Stimulated activated CD4-positive, alpha-beta T cell treated with anti-CD3 and anti-CD28 coated beads, Interleukin-12 subunit alpha, Interleukin-12 subunit beta, amount 100 ng/mL, for 24 hours (primary cell): ENCODE data around the gene SLC7A11.
"Not testable (repeated sequence)": the region's sequence is repeated elsewhere in the genome, so short reads cannot be mapped to it uniquely, and the experiment has no call there.

ENCODE experiments used
- DNase-seq, 2 experiments: peaks; one replicate each; pipeline ENCODE4 v3.0.0-alpha.2; 2020; ENCODE audit warnings: low read depth in 2 of 2

SLC7A11 gene

DNA sequence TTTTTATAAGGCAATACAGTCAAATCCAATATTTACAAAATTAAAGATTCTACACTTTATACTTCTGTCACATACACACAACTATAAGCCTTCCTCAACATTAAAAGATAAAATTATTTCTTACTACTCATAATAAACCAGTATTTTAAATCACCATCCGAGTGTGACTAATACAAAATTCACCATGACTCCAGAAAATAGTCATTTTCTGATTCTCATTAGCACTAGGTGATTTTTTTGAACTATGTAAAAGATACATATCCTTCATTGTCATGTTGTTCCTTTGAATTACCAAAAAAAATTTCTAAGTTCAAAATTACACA lies 646 bp upstream of the SLC7A11 start:
- DNase-seq = no peak

DNA sequence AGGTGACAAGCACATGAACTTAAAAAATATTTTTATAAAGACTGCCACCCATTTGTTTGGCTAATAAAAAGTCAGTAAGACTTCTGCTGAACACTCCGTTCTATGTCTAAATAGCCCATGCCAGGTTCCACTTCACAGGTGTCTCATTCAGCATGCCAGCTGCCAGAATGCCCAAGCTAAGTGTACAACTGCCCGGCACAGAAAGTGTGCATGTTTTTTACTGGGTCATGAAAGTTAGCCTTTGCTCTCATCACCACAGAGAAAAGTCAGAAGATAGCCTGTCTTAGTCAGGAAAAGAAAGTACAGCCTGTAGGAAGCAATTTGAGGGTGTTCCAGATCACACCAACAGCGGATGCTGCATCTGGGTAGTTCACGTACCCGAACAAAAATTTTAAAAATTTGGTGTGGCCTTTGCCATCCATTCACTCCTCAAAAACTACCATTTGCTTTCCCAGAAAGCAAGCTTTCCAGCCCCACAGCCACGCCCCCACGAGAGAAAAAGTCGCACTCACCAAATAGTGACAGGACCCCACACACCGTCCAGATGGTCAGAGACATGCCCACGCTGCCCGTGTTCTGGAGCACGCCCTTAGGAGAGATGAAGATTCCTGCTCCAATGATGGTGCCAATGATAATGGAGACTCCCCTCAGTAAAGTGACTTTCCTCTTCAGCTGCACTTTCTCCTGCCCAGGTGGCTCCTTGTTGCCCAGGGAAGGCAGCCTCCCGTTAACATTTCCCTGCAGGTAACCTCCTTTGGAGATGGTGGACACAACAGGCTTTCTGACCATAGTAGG lies 671 bp downstream of the SLC7A11 start:
- no peak for DNase-seq

DNA sequence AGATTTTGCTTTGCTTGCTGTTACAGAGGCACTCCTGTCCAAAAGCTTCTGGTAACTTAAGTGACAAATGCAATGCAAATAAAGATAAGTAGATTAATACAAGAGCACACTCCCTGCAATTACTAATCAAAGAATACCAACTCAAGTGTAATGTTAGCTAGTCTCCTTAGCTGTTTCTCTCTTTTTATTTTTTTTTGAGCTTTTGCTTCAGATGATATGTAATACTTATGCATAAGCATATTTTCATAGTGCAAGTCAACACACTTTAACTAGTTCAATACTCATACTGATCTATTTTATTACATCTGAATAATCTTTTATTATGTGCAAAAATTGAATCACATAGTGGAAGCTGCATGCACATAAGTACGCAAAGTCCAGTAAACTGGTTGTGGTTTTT lies 2.7 kb downstream of the SLC7A11 start:
- DNase-seq = no peak

DNA sequence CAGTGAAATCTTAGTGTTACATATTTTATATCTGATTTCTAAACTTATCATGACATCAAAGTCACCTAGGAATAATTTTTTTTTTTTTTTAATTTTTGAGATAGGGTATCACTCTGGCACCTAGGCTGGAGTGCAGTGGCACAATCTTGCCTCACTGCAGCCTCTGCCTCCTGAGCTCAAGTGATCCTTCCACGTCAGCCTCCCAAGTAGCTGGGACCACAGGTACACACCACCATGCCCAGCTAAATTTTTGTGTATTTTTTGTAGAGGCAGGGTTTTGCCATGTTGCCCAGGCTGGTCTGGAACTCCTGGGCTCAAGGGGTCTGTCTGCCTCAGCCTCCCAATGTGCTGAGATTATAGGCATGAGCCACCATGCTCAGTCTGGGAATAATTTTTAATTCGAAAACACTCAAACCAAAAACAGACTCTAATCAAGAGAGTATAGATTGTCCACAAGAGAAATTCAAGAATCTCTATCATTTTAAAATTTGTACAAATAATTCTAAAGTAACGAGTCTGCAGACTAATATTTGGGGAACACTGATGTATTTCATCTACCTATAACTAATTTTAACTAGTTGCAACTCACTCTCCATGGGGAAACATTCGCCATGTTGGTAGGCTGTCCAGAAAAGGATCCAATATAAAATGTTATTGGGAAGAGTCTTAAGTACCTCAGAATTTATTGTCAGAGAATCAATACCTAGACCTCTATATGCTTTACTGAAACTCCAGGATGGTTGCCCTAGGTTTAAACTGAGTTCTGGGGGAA lies 3.4 kb downstream of the SLC7A11 start:
- no peak for DNase-seq

DNA sequence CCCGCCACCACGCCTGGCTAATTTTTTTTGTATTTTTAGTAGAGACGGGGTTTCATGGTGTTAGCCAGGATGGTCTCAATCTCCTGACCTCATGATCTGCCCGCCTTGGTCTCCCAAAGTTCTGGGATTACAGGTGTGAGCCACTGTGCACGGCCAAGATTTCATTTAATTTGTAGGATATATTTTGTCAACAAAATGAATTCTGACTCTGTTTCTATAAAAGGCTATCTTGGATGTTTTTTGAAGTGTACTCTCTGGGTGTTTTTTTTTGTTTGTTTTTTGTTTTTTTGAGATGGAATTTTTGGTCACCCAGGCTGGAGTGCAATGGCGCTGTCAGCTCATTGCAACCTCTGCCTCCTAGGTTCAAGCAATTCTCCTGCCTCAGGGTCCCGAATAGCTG lies 5.0 kb downstream of the SLC7A11 start:
- DNase-seq = not testable (repeated sequence)

DNA sequence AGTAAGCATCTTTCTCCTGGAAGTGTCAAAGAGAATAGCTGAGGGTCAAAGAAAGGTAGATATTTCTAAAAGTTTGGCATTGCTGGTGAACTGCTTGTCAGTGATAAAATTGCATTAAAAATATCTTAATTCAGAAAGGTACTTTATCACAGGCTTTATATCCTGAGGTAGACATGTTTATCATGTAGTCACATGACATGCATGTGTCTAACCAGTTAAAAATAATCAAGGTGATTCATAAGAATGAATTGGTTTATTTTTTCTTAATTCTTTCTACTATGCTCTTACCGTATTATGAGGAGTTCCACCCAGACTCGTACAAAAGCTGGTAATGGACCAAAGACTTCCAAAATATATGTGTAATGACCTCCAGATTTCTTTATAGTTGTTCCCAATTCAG lies 6.1 kb downstream of the SLC7A11 start:
- no peak for DNase-seq

DNA sequence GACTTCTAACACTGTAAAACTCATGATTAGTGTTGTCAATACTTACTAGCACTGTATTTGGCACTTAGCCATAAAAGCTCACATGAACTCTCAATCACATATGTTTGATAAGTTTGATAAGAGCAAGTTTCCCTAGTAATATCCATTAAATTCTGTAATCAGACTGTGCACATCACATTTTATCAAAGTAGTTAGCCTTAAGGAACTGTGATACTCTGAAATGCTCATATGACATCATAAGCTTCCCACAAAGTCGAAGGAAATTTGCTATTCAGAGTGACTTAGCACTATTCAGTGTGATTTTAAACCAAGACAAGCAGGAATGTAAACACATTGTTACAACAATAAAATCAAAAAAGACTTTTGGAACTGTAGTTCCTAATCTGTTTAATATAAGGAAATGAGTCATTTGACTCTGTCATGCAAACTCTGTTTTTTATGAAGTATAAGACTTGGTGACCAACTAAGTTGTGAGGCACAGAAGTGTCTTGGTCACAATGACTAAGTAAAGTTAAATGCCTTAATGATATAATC lies 6.7 kb downstream of the SLC7A11 start:
- DNase-seq = no peak

DNA sequence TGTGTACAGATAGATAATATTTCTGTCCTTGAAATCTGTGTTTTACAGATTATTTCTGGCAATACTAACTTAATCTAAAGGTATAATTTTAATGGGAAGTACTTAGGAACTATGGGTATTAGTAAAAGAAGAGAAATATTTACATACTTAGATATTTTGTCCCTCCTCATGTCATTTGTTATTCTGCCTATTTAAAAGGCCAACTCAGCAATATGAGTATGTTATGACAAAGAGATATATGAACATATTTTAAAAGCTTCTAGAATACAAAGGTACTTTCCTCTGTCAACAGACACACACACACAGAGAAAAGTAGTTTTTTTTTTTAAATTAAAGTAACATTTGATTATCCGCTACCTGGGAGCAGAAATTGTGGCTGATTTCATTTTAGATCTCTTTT lies 7.9 kb downstream of the SLC7A11 start:
- DNase-seq = no peak

DNA sequence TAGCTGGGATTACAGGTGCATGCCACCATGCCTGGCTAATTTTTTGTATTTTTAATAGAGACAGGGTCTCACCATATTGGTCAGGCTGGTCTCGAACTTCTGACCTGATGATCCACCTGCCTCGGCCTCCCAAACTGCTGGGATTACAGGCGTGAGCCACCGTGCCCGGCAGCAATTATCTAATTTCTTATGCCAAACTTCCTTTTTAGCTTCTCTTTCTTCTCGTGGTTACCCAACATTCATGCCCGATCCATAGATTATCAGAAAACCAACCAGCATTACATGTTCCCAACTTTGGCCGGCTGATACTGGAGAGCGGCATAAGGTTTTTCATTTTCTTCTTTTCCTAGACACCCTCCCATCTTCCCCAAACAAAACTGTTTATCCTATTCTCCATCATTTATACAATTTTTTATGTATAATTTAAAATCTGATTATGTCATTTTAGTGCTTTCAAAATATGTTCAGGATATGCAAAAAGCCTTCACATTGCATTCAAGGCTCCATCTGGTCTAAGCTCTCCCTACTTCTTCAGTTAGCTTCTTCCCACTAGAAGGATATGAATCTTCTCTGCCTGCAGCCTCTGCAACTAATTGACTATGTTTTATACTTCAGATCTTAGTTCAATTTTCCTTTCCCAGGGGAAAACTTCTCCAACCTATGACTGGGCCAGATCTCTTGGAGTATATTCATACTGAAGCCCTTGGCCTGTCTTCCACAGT lies 8.7 kb downstream of the SLC7A11 start:
- DNase-seq = no peak

DNA sequence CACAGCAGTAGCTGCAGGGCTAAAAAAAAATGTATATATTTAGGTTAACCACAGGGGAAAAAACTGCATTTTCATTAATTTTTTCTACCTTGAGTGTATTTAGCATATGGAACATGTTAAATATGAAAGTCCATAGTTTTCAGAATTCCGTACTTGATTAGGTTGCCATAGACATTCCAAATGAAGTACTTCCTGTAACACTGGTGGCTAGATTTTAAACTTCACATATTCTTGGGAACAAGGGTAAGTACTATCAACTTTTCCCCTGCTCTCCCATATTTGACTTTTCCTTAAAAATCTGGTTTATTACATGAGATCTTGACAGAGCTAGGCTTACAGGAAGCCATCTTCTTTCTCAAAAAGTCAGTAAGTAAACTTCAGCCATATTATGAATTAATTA lies 9.8 kb downstream of the SLC7A11 start:
- no peak for DNase-seq

DNA sequence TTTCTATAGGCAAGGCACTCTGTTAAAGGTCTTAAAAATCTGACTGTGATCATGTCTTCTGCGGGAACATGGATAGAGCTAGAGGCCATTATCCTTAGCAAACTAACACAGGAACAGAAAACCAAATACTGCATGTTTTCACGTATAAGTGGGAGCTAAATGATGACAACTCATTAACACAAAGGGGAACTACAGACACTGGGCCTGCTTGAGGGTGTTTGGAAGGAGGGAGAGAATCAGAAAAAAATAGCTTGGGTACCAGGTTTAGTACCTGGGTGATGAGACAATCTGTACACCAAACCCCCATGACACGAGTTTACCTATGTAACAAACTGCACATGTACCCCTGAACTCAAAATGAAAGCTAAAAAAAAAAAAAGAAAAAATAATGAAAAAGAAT lies 12.1 kb downstream of the SLC7A11 start:
- no peak for DNase-seq

DNA sequence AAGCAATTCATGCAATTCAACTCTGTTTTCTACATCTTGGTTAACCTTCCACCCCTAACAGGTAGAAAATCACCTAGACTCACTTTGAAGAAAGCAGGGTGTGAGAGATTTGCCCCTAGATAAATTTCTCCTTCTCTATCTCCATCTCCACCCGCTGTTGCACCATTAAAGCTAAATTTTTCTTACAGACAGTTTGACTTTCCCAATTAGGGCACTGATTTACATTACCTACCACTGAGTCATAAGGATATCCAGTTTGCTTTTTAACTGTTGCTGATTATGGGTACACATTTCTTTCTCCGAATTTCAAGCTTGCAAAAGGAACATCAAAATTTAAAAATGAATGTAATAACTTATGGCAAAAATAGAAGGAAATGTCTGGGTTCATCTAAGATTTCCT lies 13.0 kb downstream of the SLC7A11 start:
- DNase-seq = no peak

DNA sequence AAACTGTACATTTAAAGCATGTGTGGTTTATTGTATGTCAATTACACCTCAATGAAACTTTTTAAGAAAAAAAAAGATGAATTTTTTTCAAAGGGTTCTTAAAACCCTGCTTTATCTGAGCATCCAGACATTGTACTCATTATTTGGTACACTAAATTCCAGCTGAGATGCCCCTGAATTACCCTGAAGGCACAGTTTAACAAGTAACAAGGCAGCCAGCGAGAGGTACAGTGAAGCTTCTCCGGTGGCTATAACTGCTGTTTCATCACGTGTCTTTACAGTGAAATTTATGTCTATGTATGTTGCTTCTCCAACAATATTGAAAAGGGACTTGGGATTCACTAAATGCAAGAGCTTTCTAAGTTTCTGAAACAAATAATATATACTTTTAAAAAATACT lies 15.8 kb downstream of the SLC7A11 start:
- no peak for DNase-seq

DNA sequence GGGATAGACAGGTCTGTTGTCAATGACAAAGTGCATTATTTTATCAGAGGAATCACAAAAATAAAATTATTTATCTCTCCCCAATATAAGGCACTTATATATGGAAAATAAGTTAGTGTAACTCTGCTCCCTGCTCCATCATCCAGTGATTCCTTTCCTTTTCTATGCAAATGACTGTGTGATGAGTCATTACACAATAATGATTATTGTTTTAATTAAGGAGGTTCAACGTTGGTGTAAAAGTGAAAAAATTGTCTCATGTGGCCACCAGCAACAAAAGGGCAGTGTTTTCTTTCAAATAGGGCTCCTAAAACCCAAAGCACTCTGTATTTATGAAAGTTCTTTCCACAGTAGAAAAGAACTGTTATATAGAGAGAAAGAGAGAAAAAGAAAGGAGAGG lies 16.7 kb downstream of the SLC7A11 start:
- DNase-seq = no peak

DNA sequence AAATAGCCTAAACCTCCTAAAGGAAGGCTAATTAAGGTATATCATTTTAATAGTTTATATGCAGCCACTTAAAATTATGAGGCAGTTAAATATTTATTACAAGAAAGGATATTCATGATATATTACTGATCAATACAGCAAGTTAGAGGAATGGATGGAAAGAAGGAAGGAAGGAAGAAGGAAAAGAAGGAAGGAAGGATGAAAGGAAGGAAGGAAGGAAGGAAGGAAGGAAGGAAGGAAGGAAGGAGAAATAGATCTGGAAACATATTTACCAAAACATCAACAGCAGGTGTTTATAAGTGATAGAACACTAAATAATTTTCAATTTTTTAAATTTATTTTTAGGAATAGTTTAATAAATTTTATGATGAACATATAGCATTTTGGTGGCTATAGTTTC lies 17.5 kb downstream of the SLC7A11 start:
- DNase-seq = no peak

DNA sequence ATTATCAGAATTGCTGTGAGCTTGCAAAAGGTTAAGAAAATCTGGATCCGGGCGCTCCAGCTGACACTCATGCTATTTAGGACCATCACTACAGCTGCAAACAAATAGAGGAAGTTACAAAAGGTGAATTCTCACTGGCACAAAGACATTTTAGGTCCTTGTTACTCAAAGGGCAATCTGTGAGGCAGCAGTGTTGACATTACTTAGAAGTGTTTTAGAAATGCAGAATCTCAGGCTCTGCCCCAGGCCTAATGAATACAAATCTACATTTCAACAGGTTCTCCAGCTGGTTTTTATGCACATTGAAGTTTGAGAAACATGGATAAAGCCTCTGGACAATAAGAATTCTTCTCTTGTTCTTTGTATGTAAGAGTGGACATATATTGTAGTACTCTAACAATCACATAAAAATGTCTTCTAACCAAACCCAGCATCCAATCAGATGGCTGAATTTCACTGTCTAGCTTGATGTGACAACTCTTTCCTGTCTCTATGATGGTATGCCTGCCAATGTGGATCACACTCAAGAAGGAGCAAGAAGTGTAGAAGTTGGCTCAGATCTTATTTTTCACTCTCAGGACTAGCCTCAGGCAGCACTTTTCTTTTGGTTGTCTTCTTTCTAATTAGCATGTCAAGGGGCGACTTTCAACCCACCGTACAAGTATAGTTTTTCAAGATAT lies 18.8 kb downstream of the SLC7A11 start:
- no peak for DNase-seq

DNA sequence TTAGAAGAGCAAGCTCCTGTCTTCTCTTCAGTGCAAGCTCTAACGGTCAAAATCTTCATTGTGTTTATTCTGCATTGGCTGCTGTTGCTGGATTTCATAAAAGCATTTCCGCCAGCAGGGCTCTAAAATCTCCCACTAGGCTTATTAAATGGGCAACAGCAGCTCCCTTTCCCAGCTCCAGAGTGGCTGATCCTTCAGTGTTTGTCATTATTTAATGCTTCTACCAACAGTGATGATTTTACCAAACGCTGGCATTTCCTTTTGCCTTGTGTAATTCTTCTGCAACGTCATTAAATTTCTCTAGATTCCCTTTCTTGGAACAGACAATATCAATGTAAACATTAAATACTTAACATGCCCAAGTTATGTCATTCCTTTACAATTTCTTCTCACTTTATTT lies 20.1 kb downstream of the SLC7A11 start:
- no peak for DNase-seq

DNA sequence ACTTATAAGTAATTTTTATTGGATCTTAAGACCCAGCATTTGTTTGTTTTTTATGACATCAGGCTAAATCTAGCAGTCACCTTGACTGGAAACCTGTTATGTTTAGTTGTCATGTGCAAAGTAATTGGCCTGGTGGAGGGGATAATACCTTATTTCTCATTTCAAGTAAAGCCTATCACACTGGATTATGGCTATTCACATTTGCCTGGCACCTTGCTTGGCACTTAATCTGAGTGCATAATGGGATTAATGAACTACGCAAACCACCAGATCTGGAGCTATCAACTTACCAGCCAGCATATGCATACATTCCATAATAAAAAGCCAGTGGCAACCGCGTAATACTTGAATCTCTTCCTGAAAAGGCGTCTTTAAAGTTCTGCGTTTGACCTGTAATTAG lies 23.2 kb downstream of the SLC7A11 start:
- no peak for DNase-seq

DNA sequence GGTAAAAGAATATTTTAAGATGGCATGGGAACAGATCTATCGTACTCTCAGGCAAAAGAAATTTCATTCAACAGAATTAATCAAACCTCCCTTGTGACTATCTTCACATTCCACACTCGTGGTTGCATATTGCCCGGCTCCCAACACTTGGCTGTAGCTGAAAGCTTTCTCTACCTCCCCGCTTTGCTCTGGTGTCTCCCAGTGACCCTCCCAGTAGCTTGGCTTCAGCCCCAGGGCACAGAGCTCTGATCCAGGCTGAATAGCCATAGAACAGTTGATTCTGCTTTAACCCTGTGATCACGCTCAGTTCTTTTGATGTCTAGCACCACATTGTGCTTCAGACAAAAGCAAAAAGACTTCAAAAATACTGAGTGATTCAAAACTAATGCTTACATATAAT lies 24.6 kb downstream of the SLC7A11 start:
- no peak for DNase-seq

DNA sequence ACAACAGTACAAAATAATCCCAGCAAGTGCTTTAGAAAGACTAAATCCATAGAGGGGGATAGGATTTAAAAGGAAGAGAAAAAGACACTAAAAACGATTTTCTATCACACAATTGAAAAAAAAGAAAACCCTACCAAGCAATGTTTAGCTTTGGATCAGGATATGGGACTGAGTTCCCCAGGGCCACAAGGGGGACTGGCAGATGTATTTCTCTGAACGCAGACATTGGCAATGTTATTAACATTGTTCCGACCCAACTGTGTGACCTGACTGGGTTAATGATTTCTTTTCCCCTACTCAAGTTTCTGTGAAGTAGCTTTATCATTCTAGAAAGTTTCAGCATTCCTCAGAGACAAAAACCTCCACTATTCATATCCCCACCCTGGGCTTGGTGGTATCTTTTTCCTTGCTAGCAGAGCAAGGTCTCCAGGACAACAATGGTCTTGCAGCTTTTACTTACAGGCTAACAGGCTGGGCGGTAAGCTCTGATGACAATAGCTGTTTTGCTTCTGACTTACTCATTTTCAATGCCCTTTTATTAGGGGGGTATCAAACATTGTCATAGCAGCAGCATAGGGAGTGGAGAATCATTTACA lies 25.8 kb downstream of the SLC7A11 start:
- DNase-seq = no peak

DNA sequence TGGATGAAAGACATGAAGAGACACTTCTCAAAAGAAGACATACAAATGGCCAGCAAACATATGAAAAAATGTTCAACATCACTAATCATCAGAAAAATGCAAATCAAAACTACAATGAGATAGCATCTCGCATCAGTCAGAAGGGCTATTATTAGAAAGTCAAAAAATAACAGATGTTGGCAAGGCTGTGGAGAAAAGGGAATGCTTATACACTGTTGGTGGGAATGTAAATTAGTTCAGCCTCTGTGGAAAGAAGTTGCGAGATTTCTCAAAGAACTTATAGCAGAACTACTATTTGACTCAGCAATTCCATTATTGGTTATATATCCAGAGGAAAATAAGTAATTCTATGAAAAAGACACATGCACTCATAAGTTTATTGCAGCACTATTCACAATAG lies 31.6 kb downstream of the SLC7A11 start:
- not testable (repeated sequence) for DNase-seq

DNA sequence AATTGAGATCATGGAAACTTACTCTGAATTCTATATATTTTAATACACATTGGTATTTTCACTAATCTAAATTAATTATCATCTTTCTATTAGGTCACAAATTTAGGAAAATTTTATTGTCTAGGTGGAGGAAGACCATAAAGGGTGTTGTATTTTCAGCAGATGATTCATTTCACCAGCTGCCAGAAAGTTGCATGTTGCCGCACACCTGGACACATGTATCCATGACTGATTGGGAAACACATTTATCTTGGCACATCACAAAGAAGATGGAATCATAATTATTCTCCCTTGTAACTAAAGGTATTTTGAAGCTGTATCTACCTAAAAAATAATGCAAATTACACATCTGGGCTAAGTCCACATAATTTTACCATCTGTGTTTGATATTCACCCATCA lies 33.1 kb downstream of the SLC7A11 start:
- DNase-seq = no peak
